ENCODE data around the gene FSIP1.

Gene FSIP1

GRCh38 chr15:39645138-39645975 lies 137.3 kb downstream of the FSIP1 start:
- DNase-seq (ENCODE audit: low read depth), result no peak

- no peak for DNase-seq (ENCODE audit: low read depth)
These were observed 138.5 kb downstream of the FSIP1 start for GRCh38 chr15:39644136-39644535.

GRCh38 chr15:39643727-39644126 lies 138.9 kb downstream of the FSIP1 start:
- no peak for DNase-seq (ENCODE audit: low read depth)

GRCh38 chr15:39642011-39642640 lies 140.5 kb downstream of the FSIP1 start:
- DNase-seq (ENCODE audit: low read depth), result no peak

GRCh38 chr15:39641191-39641889 lies 141.3 kb downstream of the FSIP1 start:
- no peak for DNase-seq (ENCODE audit: low read depth)

GRCh38 chr15:39640665-39641064 lies 142.0 kb downstream of the FSIP1 start:
- no peak for DNase-seq (ENCODE audit: low read depth)

GRCh38 chr15:39639037-39639436 lies 143.6 kb downstream of the FSIP1 start:
- no peak for DNase-seq (ENCODE audit: low read depth)

GRCh38 chr15:39638041-39638440 lies 144.6 kb downstream of the FSIP1 start:
- no peak for DNase-seq (ENCODE audit: low read depth)

GRCh38 chr15:39631357-39631756 lies 151.3 kb downstream of the FSIP1 start:
- DNase-seq (ENCODE audit: low read depth), result no peak

- DNase-seq (ENCODE audit: low read depth), result no peak
These were observed 152.7 kb downstream of the FSIP1 start for GRCh38 chr15:39629906-39630305.

- peak; percentile 42 for DNase-seq (ENCODE audit: low read depth)
These were observed 153.3 kb downstream of the FSIP1 start for GRCh38 chr15:39629371-39629770.

- no peak for DNase-seq (ENCODE audit: low read depth)
These were observed 153.9 kb downstream of the FSIP1 start for GRCh38 chr15:39628546-39629257.

GRCh38 chr15:39628144-39628508 lies 154.5 kb downstream of the FSIP1 start:
- DNase-seq (ENCODE audit: low read depth), result no peak

GRCh38 chr15:39627451-39628143 lies 155.0 kb downstream of the FSIP1 start:
- no peak for DNase-seq (ENCODE audit: low read depth)

- DNase-seq (ENCODE audit: low read depth), result no peak
These were observed 156.8 kb downstream of the FSIP1 start for GRCh38 chr15:39625856-39626255.

GRCh38 chr15:39625451-39625850 lies 157.2 kb downstream of the FSIP1 start:
- no peak for DNase-seq (ENCODE audit: low read depth)

GRCh38 chr15:39624806-39625205 lies 157.8 kb downstream of the FSIP1 start:
- DNase-seq (ENCODE audit: low read depth), result peak; percentile 45

GRCh38 chr15:39623529-39623931 lies 159.1 kb downstream of the FSIP1 start:
- no peak for DNase-seq (ENCODE audit: low read depth)

- no peak for DNase-seq (ENCODE audit: low read depth)
These were observed 159.8 kb downstream of the FSIP1 start for GRCh38 chr15:39622660-39623516.

GRCh38 chr15:39621976-39622375 lies 160.7 kb downstream of the FSIP1 start:
- no peak for DNase-seq (ENCODE audit: low read depth)

GRCh38 chr15:39621210-39621609 lies 161.4 kb downstream of the FSIP1 start:
- DNase-seq (ENCODE audit: low read depth), result no peak

Data from stimulated activated CD8-positive, alpha-beta memory T cell treated with anti-CD3 and anti-CD28 coated beads, Interleukin-4, amount 100 ng/mL, for 24 hours (primary cell).